ENCODE measurements around the gene EXOSC3.

DNA sequence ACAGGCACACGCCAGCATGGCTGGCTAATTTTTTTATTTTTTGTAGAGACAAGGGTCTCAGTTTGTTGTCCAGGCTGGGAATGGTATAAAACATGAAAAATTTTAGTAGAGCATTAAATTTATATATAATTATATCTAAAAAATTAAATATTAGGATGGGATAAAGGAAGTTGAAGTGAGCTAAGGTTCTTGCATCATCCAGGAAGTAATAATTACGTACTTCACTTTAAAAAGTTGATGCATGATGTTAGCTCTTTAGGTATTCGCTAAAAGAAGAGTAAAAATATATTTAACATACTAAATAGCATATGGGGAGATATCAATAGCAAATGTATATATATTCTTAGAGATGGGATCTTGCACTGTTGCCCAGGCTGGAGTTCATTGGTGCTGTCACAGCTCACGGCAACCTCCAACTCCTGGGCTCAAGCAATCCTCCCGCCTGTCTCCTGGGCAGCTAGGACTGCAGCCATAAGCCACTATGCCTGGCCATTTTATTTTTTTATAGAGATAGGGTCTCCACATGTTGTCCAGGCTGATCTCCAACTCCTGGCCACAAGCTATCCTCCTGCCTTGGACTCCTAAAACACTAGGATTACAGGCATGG lies 28.0 kb upstream of the EXOSC3 start:
- no peak for TF ChIP-seq CTCF (IDR thresholded peaks at IDR 0.05)
- no peak for TF ChIP-seq EZH2phosphoT487 (IDR thresholded peaks at IDR 0.05)
- no peak for TF ChIP-seq EZH2 (IDR thresholded peaks at IDR 0.05)

Data from neural progenitor cell (in vitro differentiated cells).